Measurements from ENCODE around the gene HS6ST3. TPM values are rescaled to one million over a fixed set of nuclear protein-coding genes. Genes with fewer than 3 reads are reported as not detected.

The HS6ST3 gene
- total RNA-seq, 1 donor from 2014 or later, result 1.4 TPM

- intact Hi-C loops (cut with DNase I), result no loop called here
- DNase-seq (ENCODE audit: low spot score), result no peak
Measured at GRCh38 chr13:96678801-96679200, 588.9 kb downstream of the HS6ST3 start.

DNA sequence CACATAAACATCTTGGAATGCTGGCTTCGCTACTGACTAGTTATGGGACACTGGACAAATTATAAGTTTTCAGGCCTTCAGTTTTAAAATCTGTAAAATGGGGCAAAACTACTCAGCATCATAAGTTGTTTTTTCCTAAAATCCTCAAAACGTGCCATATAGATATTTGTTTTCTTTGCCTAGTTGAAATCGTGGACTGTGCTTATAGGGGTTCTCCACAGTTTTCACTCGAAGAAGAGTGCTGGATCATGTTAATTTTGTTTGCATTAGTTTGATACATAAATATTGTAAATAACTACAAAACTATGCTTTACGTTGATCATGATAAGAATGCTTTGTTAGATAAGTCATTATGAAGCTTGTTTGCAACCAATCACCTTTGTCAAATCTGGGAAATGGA lies 591.0 kb downstream of the HS6ST3 start:
- intact Hi-C loops (cut with DNase I), result no loop called here
- DNase-seq (ENCODE audit: low spot score), result no peak

DNA sequence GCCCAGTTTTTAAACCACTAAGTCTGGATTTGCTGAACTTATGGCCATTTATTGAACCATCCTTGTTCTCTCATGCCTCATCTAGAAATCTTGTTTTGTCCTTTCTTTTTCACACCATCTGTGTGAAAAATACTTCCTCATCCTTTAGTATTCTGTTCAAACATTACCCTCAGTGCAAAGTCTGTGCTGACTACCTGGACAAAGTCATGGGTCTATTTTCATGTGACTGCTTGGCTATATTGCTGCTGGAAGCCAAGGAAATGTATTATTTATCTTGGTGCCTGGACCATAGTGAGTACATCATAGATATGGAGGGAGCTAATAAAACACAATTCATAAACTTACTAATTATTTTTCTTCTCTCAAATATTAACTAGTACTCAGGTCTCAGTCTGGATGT lies 591.9 kb downstream of the HS6ST3 start:
- no peak for DNase-seq (ENCODE audit: low spot score)
- intact Hi-C loops (cut with DNase I), result no loop called here

- no peak for DNase-seq (ENCODE audit: low spot score)
- intact Hi-C loops (cut with DNase I), result no loop called here
Measured at GRCh38 chr13:96684469-96684868, 594.6 kb downstream of the HS6ST3 start.

- no peak for DNase-seq (ENCODE audit: low spot score)
- intact Hi-C loops (cut with DNase I), result no loop called here
Measured at GRCh38 chr13:96684907-96685306, 595.0 kb downstream of the HS6ST3 start.

DNA sequence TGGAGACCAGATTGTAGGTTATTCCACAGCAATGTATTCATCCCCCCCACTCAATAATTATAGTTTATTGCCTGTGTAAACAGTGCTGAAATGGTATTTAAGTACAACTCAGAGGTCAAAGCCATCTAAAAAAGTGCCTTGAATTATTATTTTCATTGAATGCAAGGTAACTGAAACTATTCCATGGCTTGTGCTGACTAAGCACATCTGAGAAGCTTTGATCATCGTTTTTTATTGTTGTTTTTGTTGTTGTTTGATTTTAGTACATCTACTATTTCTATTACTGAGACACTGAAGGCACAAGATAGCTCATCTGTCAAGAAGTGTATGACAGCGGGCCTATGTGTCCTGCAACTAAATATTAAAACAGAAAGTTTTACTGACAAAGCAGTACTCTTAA lies 596.4 kb downstream of the HS6ST3 start:
- intact Hi-C loops (cut with DNase I), result no loop called here

GRCh38 chr13:96687191-96687590 lies 597.3 kb downstream of the HS6ST3 start:
- no peak for DNase-seq (ENCODE audit: low spot score)
- intact Hi-C loops (cut with DNase I), result no loop called here

More for the DNA sequence above, 596.4 kb downstream of the HS6ST3 start:
- no peak for DNase-seq (ENCODE audit: low spot score)

DNA sequence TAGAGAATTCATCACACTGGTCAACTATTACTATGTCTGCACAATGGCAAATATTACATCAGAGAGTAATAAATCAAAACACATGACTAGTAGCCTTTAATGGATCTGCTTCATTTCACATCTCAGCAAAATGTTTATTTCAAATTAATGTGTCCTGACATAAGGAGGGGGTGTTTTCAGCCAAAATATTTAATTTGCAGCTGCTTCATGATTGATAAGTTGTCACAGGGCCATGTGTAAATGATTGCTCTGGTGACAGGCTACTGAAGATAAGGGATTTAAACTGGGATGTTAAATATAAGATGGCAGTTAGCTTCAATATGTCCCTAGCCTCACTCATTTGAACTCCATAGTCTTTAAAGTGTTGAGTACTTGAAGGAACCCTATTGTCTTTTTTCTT lies 601.1 kb downstream of the HS6ST3 start:
- intact Hi-C loops (cut with DNase I), result no loop called here
- DNase-seq (ENCODE audit: low spot score), result no peak

- DNase-seq (ENCODE audit: low spot score), result no peak
- intact Hi-C loops (cut with DNase I), result no loop called here
Measured at GRCh38 chr13:96696389-96696900, 606.5 kb downstream of the HS6ST3 start.

DNA sequence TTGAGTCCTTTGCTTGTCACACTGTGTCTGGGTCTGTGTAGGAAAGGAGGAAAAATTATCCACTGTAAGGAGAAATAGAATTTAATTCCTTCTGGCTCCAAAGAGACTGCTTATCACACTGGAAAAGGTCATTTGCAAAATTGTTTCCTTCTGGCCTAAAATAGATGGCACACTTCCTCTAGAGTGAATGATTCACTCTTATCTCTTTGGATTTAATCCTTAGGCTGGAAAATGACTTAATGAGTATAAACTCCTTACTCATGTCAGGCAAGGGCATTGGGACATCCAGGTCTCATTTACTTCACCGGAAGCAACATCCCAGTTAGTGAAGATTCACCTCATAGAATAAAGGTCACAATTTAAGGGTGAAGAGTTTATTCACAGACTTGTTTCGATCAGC lies 610.8 kb downstream of the HS6ST3 start:
- intact Hi-C loops (cut with DNase I), result no loop called here
- no peak for DNase-seq (ENCODE audit: low spot score)

DNA sequence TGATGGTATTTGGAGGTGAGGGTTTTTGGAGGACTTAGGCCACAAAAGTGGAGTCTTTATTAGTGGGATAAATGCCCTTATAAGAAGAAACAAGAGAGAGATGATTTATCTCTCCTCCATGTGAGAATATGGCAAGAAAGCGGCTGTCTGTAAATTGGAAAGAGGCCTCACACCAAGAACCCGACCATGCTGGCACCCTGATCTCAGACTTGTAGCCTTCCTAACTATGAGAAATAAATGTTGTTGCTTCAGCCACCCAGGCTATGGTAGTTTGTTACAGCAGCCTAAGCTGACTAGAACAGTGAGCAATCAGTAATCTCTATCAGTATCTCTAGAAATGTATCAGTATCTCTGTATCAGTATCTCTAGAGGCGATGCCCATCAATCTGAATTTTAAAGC lies 617.2 kb downstream of the HS6ST3 start:
- intact Hi-C loops (cut with DNase I), result no loop called here

DNA sequence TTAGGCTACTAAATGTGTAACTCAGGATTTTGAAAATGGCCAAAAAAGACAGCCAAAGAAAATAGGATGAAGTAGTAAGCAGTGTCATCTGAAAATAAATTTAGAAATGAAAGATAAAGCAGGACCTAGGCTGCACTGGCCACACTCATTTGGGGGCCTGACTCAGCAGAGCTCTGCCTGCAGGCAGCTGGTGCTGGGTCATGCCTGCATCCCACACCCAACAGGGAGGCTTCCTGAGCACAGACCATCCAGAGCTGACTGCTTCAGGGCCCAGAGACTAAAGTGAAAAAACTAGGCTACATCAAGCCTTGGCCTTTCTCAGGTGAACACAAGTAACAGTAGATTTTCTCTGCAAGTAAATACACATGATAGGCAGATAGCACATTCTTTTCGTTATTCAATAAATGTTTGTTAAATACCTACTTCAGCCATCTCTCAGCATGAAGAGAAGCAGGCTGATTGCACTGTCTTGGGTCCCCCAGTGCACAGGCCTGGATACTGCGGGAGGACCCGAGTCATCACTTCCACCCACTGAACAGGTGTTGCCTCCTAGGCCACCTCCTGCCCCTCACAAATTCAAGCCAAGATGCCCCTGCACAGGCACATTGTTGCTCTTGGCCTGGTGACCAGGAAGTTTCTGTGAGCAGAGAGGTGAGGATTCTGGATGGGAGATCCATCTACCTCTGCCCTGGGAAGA lies 620.4 kb downstream of the HS6ST3 start:
- intact Hi-C loops (cut with DNase I), result no loop called here
- DNase-seq (ENCODE audit: low spot score), result no peak

More for the DNA sequence above, 617.2 kb downstream of the HS6ST3 start:
- DNase-seq (ENCODE audit: low spot score), result no peak

DNA sequence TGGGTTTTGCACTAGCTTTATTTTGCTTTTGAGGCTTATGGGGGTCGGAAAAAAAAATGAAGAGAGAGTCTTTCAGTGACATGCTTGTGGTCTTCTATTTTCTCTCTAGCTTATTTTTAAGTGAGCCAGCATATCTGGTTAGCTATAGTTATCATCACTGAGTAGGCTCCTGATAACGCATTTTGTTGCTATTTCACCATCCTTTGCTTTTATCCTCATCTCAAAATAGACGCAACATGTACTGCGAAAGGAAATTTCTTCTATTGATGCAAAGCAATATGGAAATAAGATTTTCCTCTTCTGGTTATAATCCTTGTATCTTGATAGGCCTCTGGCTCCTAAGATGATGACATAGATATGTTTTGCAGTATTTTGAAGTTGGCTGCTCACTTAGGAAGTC lies 630.5 kb downstream of the HS6ST3 start:
- DNase-seq (ENCODE audit: low spot score), result no peak
- intact Hi-C loops (cut with DNase I), result no loop called here

DNA sequence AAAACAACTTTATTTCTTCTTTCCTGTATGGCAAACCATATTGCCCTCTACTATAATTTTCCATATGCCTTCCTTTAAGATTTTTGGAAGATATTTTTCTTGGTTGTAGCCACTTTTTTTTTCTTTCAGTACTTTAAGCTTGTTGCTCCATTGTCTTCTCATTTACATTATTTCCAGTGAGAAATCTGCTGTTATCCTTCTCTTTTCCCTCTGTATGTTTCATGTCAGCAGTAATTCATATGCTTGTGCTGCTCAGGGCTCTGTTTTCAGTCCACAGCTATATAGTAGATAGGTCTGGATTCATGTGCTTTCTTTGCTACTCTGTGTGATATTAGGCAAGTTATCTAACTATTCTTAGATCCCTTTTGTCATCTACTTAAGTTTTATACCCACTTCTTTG lies 636.7 kb downstream of the HS6ST3 start:
- intact Hi-C loops (cut with DNase I), result no loop called here
- no peak for DNase-seq (ENCODE audit: low spot score)

GRCh38 chr13:96728463-96728862 lies 638.6 kb downstream of the HS6ST3 start:
- intact Hi-C loops (cut with DNase I), result no loop called here
- DNase-seq (ENCODE audit: low spot score), result no peak

- intact Hi-C loops (cut with DNase I), result no loop called here
- DNase-seq (ENCODE audit: low spot score), result no peak
Measured at GRCh38 chr13:96730676-96731075, 640.8 kb downstream of the HS6ST3 start.

- intact Hi-C loops (cut with DNase I), result no loop called here
- no peak for DNase-seq (ENCODE audit: low spot score)
Measured at GRCh38 chr13:96734499-96734898, 644.6 kb downstream of the HS6ST3 start.

- DNase-seq (ENCODE audit: low spot score), result no peak
- intact Hi-C loops (cut with DNase I), result no loop called here
Measured at GRCh38 chr13:96741779-96742178, 651.9 kb downstream of the HS6ST3 start.

- intact Hi-C loops (cut with DNase I), result no loop called here
- DNase-seq (ENCODE audit: low spot score), result no peak
Measured at GRCh38 chr13:96743296-96744089, 653.6 kb downstream of the HS6ST3 start.

GRCh38 chr13:96744367-96745331 lies 654.7 kb downstream of the HS6ST3 start:
- intact Hi-C loops (cut with DNase I), result no loop called here
- no peak for DNase-seq (ENCODE audit: low spot score)

Measured in cardiac septum (tissue), 1 donor.